ENCODE results near the gene LARP6. TPM values are rescaled to one million over a fixed set of nuclear protein-coding genes. Genes with fewer than 3 reads are reported as not detected.
"Not testable (repeated sequence)": the region's sequence is repeated elsewhere in the genome, so short reads cannot be mapped to it uniquely, and the experiment has no call there.

LARP6 gene
- total RNA-seq, 1 donor from 2014 or later = 20.5 TPM

- Mint-ChIP-seq H3K27ac (ENCODE audit: unreplicated experiment) (no peak overlapping the region), H3K9me3 (peaks cover 3% of the 10 kb centered on the region), H3K36me3 (ENCODE audit: low read depth) (no peaks in the 10 kb centered on the region), H3K4me1 (peaks cover 6% of the 10 kb centered on the region), H3K27me3 (ENCODE audit: low read depth) (peaks cover 4% of the 10 kb centered on the region), H3K4me3 (no peak overlapping the region)
- no peak for TF ChIP-seq CTCF (conservative IDR thresholded peaks at IDR 0.05)
- no peak for DNase-seq (ENCODE audit: low read depth, low spot score)
These were observed 19.5 kb upstream of the LARP6 start for GRCh38 chr15:70873232-70874054.

GRCh38 chr15:70871490-70871889 is 17.5 kb upstream of the LARP6 start:
- not testable (repeated sequence) for H3K27me3 Mint-ChIP-seq (ENCODE audit: low read depth); H3K36me3 Mint-ChIP-seq (ENCODE audit: low read depth); H3K27ac Mint-ChIP-seq (ENCODE audit: unreplicated experiment); H3K9me3 Mint-ChIP-seq; H3K4me1 Mint-ChIP-seq; DNase-seq (ENCODE audit: low read depth, low spot score); H3K4me3 Mint-ChIP-seq

- TF ChIP-seq CTCF (conservative IDR thresholded peaks at IDR 0.05) = no peak
- Mint-ChIP-seq H3K4me3 (no peak overlapping the region), H3K27me3 (ENCODE audit: low read depth) (peaks cover 4% of the 10 kb centered on the region), H3K4me1 (peaks cover 4% of the 10 kb centered on the region), H3K36me3 (ENCODE audit: low read depth) (no peaks in the 10 kb centered on the region), H3K27ac (ENCODE audit: unreplicated experiment) (no peak overlapping the region), H3K9me3 (peaks cover 3% of the 10 kb centered on the region)
- DNase-seq (ENCODE audit: low read depth, low spot score) = no peak
These were observed 16.1 kb upstream of the LARP6 start for GRCh38 chr15:70870051-70870450.

- peaks cover 4% of the 10 kb centered on the region for H3K27me3 Mint-ChIP-seq (ENCODE audit: low read depth)
- no peak for DNase-seq (ENCODE audit: low read depth, low spot score)
- H3K27ac Mint-ChIP-seq (ENCODE audit: unreplicated experiment) = no peak overlapping the region
- TF ChIP-seq CTCF (conservative IDR thresholded peaks at IDR 0.05) = no peak
- H3K4me1 Mint-ChIP-seq = peaks cover 6% of the 10 kb centered on the region
- H3K36me3 Mint-ChIP-seq (ENCODE audit: low read depth) = no peaks in the 10 kb centered on the region
- H3K9me3 Mint-ChIP-seq = peaks cover 3% of the 10 kb centered on the region
- no peak overlapping the region for H3K4me3 Mint-ChIP-seq
These were observed 15.4 kb upstream of the LARP6 start for GRCh38 chr15:70869346-70869745.

GRCh38 chr15:70867911-70868467 is 14.0 kb upstream of the LARP6 start:
- Mint-ChIP-seq H3K36me3 (ENCODE audit: low read depth) (no peaks in the 10 kb centered on the region), H3K27me3 (ENCODE audit: low read depth) (no peaks in the 10 kb centered on the region), H3K4me3 (no peak overlapping the region), H3K27ac (ENCODE audit: unreplicated experiment) (no peak overlapping the region), H3K4me1 (peaks cover 19% of the 10 kb centered on the region), H3K9me3 (no peaks in the 10 kb centered on the region)
- no peak for DNase-seq (ENCODE audit: low read depth, low spot score)
- no peak for TF ChIP-seq CTCF (conservative IDR thresholded peaks at IDR 0.05)

- Mint-ChIP-seq H3K36me3 (ENCODE audit: low read depth) (no peaks in the 10 kb centered on the region), H3K27me3 (ENCODE audit: low read depth) (no peaks in the 10 kb centered on the region), H3K27ac (ENCODE audit: unreplicated experiment) (no peak overlapping the region), H3K9me3 (no peaks in the 10 kb centered on the region), H3K4me3 (no peak overlapping the region), H3K4me1 (peaks cover 24% of the 10 kb centered on the region)
- DNase-seq (ENCODE audit: low read depth, low spot score) = no peak
- no peak for TF ChIP-seq CTCF (conservative IDR thresholded peaks at IDR 0.05)
These were observed 13.2 kb upstream of the LARP6 start for GRCh38 chr15:70866982-70867641.
